ENCODE measurements around the gene ADAMTS15.

ADAMTS15 gene

DNA sequence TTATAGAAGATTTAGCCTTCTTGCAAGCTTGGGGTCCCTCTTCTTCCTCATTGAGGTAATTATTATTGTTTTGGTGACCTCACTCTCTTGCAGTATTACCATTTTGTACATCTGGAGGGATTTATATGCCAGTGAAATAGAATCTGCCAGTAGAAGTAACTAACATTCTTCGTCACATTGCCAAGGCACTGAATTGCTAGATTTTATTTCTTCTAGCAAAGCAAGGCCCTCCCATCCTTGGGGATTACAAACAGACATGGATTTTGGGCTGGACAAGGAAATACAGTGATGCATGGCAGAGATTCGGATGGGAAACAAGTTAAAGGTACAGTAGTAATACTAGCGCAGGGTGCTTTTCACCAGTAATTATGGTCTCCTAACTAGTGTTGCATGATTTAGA is 7.8 kb downstream of the ADAMTS15 start:
- in situ Hi-C loops (cut with MboI; ENCODE audit: low sequenced_read_pairs, unreplicated experiment): no loop called here
- TF ChIP-seq, protein P1, sequence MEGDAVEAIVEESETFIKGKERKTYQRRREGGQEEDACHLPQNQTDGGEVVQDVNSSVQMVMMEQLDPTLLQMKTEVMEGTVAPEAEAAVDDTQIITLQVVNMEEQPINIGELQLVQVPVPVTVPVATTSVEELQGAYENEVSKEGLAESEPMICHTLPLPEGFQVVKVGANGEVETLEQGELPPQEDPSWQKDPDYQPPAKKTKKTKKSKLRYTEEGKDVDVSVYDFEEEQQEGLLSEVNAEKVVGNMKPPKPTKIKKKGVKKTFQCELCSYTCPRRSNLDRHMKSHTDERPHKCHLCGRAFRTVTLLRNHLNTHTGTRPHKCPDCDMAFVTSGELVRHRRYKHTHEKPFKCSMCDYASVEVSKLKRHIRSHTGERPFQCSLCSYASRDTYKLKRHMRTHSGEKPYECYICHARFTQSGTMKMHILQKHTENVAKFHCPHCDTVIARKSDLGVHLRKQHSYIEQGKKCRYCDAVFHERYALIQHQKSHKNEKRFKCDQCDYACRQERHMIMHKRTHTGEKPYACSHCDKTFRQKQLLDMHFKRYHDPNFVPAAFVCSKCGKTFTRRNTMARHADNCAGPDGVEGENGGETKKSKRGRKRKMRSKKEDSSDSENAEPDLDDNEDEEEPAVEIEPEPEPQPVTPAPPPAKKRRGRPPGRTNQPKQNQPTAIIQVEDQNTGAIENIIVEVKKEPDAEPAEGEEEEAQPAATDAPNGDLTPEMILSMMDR (IDR thresholded peaks at IDR 0.05; ENCODE audit: borderline replicate concordance, control extremely low read depth, extremely low read depth, insufficient read depth, missing control alignments): no peak
- DNase-seq (ENCODE audit: low spot score): no peak

DNA sequence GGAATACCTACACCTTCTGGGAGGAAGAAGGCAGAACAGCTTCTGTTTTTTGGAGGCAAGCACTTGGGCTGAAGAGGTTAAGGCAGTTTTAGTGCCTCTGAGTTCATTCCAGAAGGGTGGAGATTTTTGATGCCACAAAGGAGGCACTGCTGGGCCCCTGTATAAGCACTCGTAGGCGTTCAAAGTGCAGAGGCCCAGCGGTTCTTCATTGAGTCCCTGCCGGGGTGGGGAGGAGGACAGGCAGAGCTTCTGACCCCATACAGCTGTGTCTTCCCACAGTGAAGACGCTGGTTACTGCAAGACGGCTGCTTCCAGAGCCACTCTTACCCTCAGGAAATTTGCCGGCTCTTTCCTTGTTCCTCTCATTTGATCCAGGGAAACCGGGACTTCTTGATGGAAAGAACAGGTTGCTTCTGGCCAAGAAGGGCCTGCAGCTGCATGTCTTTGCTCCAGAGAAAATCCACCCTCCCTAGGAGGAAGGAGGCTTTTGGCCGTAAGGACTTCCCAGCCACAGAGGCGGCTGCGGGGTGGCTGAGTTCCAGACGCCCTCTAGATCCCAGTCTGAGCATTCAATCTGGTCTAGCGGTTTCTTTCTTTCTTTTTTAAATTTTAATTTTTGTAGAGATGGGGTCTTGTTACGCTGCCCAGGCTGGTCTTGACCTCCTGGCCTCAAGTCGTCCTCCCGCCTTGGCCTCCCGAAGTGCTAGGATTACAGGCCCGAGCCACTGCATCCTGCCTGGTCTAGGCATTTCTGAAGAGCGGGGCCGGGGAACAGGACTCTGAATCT is 9.4 kb downstream of the ADAMTS15 start:
- TF ChIP-seq, protein P1 (IDR thresholded peaks at IDR 0.05; ENCODE audit: borderline replicate concordance, control extremely low read depth, extremely low read depth, insufficient read depth, missing control alignments): no peak
- in situ Hi-C loops (cut with MboI; ENCODE audit: low sequenced_read_pairs, unreplicated experiment): no loop called here
- DNase-seq (ENCODE audit: low spot score): no peak

DNA sequence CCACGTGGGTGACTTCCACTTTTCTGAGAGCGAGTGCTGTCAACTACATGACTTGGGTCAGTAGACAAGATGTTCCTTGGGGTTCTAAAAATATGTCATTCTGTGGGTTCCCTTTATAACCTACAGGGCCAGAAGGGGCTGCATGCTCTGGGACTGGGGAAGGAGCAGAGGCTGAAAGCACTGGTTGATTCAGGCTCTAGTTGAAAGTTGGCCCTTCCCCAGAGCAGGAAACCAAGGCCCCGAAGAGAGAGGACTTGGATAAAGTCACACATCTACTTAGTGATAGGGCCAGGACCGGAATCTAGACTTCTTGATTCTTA is 9.9 kb downstream of the ADAMTS15 start:
- DNase-seq (ENCODE audit: low spot score): no peak
- TF ChIP-seq, protein P1 (IDR thresholded peaks at IDR 0.05; ENCODE audit: borderline replicate concordance, control extremely low read depth, extremely low read depth, insufficient read depth, missing control alignments): no peak
- in situ Hi-C loops (cut with MboI; ENCODE audit: low sequenced_read_pairs, unreplicated experiment): no loop called here

DNA sequence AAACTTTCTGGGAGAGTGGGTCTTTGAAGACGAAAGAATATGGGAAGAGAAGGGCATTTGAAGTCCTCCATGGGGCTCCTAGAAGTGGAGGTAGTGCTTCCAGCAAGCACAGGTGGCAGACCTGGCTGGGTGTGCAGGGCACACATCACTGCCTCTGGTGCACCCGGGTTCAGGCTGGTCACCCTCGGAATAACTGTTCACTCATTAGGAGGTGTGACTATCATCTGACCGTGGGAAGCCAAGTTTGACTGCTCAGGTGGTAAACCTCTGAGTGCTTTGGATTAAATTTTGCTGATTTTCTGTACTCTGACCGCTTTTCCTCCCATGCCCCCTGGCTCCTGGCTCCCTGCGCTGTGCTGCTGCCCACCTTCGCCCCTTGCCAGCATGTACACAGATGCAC is 11.1 kb downstream of the ADAMTS15 start:
- TF ChIP-seq, protein P1 (IDR thresholded peaks at IDR 0.05; ENCODE audit: borderline replicate concordance, control extremely low read depth, extremely low read depth, insufficient read depth, missing control alignments): no peak
- no peak for DNase-seq (ENCODE audit: low spot score)
- in situ Hi-C loops (cut with MboI; ENCODE audit: low sequenced_read_pairs, unreplicated experiment): no loop called here

DNA sequence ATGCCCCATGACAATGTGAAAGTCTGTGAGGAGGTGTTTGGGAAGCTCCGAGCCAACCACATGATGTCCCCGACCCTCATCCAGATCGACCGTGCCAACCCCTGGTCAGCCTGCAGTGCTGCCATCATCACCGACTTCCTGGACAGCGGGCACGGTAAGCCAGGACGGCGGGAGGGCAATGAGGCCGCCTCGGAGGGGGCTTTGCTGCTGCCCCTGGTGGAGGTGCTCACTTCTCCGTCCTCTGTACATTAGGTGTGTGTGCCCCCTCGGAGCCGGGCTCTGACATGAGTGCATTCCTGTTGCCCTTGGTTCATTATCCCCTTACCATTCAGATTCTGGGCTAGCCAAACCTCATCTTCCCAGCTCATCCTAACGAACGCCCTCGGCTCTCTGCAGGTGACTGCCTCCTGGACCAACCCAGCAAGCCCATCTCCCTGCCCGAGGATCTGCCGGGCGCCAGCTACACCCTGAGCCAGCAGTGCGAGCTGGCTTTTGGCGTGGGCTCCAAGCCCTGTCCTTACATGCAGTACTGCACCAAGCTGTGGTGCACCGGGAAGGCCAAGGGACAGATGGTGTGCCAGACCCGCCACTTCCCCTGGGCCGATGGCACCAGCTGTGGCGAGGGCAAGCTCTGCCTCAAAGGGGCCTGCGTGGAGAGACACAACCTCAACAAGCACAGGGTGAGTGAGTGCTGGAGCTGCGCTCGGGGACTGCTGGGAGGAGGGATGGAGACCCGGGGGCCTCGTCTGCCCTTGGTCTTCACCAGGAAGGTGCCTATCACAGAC is 13.8 kb downstream of the ADAMTS15 start:
- in situ Hi-C loops (cut with MboI; ENCODE audit: low sequenced_read_pairs, unreplicated experiment): no loop called here
- TF ChIP-seq, protein P1 (IDR thresholded peaks at IDR 0.05; ENCODE audit: borderline replicate concordance, control extremely low read depth, extremely low read depth, insufficient read depth, missing control alignments): no peak
- no peak for DNase-seq (ENCODE audit: low spot score)

DNA sequence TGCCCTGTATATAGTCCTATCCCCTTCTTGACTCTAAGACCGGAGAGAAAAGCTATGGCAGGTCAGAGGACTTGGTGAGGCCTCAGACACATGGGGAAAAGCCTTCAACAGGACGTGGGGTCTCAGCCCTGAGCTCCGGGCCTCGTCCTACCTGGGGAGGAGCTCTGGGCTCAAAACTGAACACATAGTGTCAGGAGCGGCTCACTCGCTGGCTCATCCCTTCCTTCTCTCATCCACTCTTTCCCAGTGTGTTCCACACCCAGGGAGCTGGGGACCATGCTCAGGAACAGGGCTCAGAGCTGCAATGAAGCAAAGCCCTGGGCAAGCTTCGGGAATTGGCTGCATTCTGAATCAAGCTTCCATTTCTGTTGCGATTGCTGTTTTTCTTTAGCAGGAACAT is 14.5 kb downstream of the ADAMTS15 start:
- TF ChIP-seq, protein P1 (IDR thresholded peaks at IDR 0.05; ENCODE audit: borderline replicate concordance, control extremely low read depth, extremely low read depth, insufficient read depth, missing control alignments): no peak
- in situ Hi-C loops (cut with MboI; ENCODE audit: low sequenced_read_pairs, unreplicated experiment): no loop called here
- no peak for DNase-seq (ENCODE audit: low spot score)

All from GM13976 (cell line).